Naive thymus-derived CD8-positive, alpha-beta T cell (primary cell): ENCODE measurements around the gene JAML. TPM values are rescaled to one million over a fixed set of nuclear protein-coding genes. Genes with fewer than 3 reads are reported as not detected.

Source experiments
- ATAC-seq, 2 donors: fragments of 150-1000 bp; cut with Tn5 transposase in 1 of 2; sonication (Bioruptor Pico), chemical (Tn5 transposase) in 1 of 2; 1 replicate in 1 of 2; 2 replicates in 1 of 2; pipeline ENCODE4 v1.10.0; 2021; ENCODE audit warnings: mild to moderate bottlenecking in 2 of 2, moderate library complexity in 2 of 2
- POLR2A ChIA-PET: fragments of 350-600 bp; sonication (Branson Sonifier 250); formaldehyde crosslinking; loops from one replicate; lab custom pipeline; 2021; ENCODE audit warnings: antibody characterized with exemption; lab: Charles Lee
- DNase-seq, 10 donors: peaks; one replicate each; pipeline versions ENCODE4 v3.0.0 to v3.0.0-alpha.2; 2020 to 2022
- H3K27ac Mint-ChIP-seq, 10 donors: one replicate each; pipeline ENCODE4 v1.8.0; 2020 to 2022; ENCODE audit warnings: mild to moderate bottlenecking in 10 of 10, mixed read lengths in 10 of 10, moderate library complexity in 4 of 10, inconsistent platforms in 1 of 10
- H3K27me3 Mint-ChIP-seq, 5 donors: one replicate each; pipeline ENCODE4 v1.8.0; 2021 to 2022; ENCODE audit warnings: mixed read lengths in 5 of 5
- H3K36me3 Mint-ChIP-seq, 3 donors: one replicate each; pipeline ENCODE4 v1.8.0; 2020 to 2022; ENCODE audit warnings: mixed read lengths in 3 of 3, mild to moderate bottlenecking in 2 of 3, inconsistent platforms in 1 of 3
- H3K4me1 Mint-ChIP-seq, 4 donors: one replicate each; pipeline ENCODE4 v1.8.0; 2021 to 2022; ENCODE audit warnings: mixed read lengths in 4 of 4
- H3K4me3 Mint-ChIP-seq, 10 donors: one replicate each; pipeline ENCODE4 v1.8.0; 2020 to 2022; ENCODE audit warnings: mild to moderate bottlenecking in 10 of 10, mixed read lengths in 10 of 10, moderate library complexity in 6 of 10, inconsistent platforms in 1 of 10
- H3K9me3 Mint-ChIP-seq, 9 donors: one replicate each; pipeline ENCODE4 v1.8.0; 2020 to 2022; ENCODE audit warnings: mixed read lengths in 9 of 9, mild to moderate bottlenecking in 3 of 9, inconsistent platforms in 1 of 9, moderate library complexity in 1 of 9
- polyA plus RNA-seq, 3 donors: library from polyadenylated mRNA; unstranded; fragments of 300-500 nt; fragmentation: Illumina TruSeq; gene quantifications; one replicate each; pipeline ENCODE4 v1.2.3, GENCODE V29; 2021
- total RNA-seq, 8 experiments: library from RNA in 2 of 8; stranded (reverse) in 2 of 8; gene quantifications; one replicate each; pipeline ENCODE4 v1.2.3 and lab custom pipeline; 2021 to 2026

The JAML gene
- total and polyA plus RNA-seq, 5 experiments from 2014 or later = 120 to 195 (median 159) TPM

- peak overlapping the region in 1 of 10 donors; percentile 78 for H3K27ac Mint-ChIP-seq
- POLR2A ChIA-PET = interaction anchor here (1.3 kb wide), 1 partner anchor 40 kb away, joined by 6 read pairs; no protein-coding TSS in a partner anchor
- no peak for ATAC-seq
Measured at GRCh38 chr11:118258410-118258809, 33.6 kb upstream of the JAML start.

DNA sequence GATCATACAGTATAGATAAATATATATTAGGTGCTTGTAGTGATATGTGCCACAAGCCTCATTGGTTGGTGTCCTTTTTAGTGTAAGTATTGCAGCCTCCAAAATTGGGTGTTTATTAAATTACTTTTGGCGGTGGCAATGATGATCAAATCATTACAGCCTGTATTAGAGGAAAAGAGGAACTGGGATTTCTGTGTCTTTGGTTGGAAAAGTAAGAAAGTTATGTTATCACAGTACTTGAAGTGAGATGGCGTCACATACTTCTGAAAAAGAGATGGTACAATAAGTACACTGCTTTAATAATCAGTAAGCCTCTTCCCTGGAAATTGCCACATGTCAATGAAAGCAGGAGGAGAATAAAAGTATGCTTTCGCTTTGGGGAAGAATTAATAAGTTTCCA lies 27.9 kb upstream of the JAML start:
- Mint-ChIP-seq H3K4me3 (peak overlapping the region; percentile 95 to 99 (median 98)), H3K27ac (peak overlapping the region; percentile 99 to 100 (median 100)), H3K4me1 (peaks cover 11 to 38% (median 29%) of the 10 kb centered on the region in 4 donors), H3K36me3 (peaks cover 0 to 7% (median 7%) of the 10 kb centered on the region in 3 donors), H3K9me3 (no peaks in the 10 kb centered on the region), H3K27me3 (peaks cover 0 to 3% (median 0%) of the 10 kb centered on the region in 5 donors)
- DNase-seq = no peak
- ATAC-seq = no peak
- POLR2A ChIA-PET = interaction anchor here (0.8 to 3.4 kb wide), 18 partner anchors 9 to 107 kb away, joined by 3 to 34 read pairs (median 6); partner anchors contain the start of genes CD3E, JAML, MPZL2 and UBE4A

More at GRCh38 chr11:118258410-118258809, 33.6 kb upstream of the JAML start:
- Mint-ChIP-seq H3K36me3 (peaks cover 0 to 15% (median 7%) of the 10 kb centered on the region in 3 donors), H3K4me1 (peaks cover 12 to 44% (median 36%) of the 10 kb centered on the region in 4 donors), H3K27me3 (peaks cover 0 to 2% (median 0%) of the 10 kb centered on the region in 5 donors), H3K4me3 (no peak overlapping the region), H3K9me3 (no peaks in the 10 kb centered on the region)
- no peak for DNase-seq

DNA sequence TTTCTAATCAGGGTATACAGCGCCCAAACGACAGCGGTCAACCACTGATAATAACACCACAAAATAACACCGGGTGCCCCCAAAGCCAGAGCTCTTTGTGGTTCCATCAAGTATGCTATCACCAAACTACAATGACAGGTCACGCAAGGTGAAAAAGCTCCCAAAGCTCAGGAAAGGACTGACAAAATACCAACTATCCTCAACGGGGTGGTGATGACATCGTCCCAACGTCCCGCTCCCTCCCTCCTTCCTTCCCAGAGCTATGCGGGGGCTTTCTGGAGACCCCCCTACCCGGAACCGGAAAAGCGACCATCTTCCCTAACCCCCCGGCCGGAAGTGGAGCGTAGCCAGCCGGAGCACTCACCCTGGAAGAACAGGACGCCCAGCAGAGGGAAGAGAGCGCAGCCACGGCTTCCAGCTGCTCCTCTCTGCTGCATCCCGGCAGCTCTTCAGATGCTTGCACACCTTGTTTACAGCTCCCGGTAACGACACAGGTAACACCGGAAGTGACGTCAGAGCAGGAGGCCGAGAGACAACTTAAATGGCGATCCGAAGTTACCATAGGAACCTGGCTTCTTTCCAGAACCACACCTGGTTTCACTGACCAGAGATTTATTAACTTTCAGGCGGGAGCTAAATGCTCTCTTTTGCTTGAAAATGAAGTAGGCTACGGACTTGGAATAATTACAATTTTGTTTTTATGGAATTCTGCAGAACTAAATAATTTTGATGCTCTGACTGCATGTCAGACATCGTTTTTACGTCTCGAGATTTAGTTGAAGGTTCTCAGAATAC lies 27.2 kb upstream of the JAML start, which contains the start of gene MPZL3:
MPZL3 (minus strand) TSS at position 508 of the 795 bp plus-strand sequence; CDS start at position 437, 71 bp downstream.
- Mint-ChIP-seq H3K4me3 (peak within 1 kb of the TSS; percentile 95 to 99 (median 98)), H3K9me3 (no peaks in the 10 kb centered on the region), H3K27ac (peak within 1 kb of the TSS; percentile 99 to 100 (median 100)), H3K27me3 (peaks cover 0 to 3% (median 0%) of the 10 kb centered on the region in 5 donors), H3K4me1 (peaks cover 14 to 44% (median 35%) of the 10 kb centered on the region in 4 donors), H3K36me3 (peaks cover 0 to 7% (median 5%) of the 10 kb centered on the region in 3 donors)
- ATAC-seq = peak; percentile 79 to 88
- peak; percentile 64 to 96 (median 91) for DNase-seq
- POLR2A ChIA-PET = interaction anchor here (0.7 to 3.4 kb wide), 24 partner anchors 8 to 184 kb away, joined by 3 to 34 read pairs (median 5); partner anchors contain the start of genes CD3E, JAML, KMT2A and MPZL2

GRCh38 chr11:118247041-118247440 lies 22.2 kb upstream of the JAML start:
- Mint-ChIP-seq H3K4me3 (peak overlapping the region in 2 of 10 donors; percentile 19 to 33), H3K27ac (peak overlapping the region in 8 of 10 donors; percentile 41 to 93 (median 74)), H3K27me3 (peaks cover 0 to under 1% (median 0%) of the 10 kb centered on the region in 5 donors), H3K4me1 (peaks cover 33 to 77% (median 64%) of the 10 kb centered on the region in 4 donors), H3K36me3 (peaks cover 0 to 7% (median 0%) of the 10 kb centered on the region in 3 donors), H3K9me3 (no peaks in the 10 kb centered on the region)
- POLR2A ChIA-PET = interaction anchor here (1.1 to 2.7 kb wide), 3 partner anchors 22 to 45 kb away, joined by 3 to 16 read pairs (median 4); partner anchors contain the start of gene JAML
- no peak for DNase-seq
- ATAC-seq = no peak

DNA sequence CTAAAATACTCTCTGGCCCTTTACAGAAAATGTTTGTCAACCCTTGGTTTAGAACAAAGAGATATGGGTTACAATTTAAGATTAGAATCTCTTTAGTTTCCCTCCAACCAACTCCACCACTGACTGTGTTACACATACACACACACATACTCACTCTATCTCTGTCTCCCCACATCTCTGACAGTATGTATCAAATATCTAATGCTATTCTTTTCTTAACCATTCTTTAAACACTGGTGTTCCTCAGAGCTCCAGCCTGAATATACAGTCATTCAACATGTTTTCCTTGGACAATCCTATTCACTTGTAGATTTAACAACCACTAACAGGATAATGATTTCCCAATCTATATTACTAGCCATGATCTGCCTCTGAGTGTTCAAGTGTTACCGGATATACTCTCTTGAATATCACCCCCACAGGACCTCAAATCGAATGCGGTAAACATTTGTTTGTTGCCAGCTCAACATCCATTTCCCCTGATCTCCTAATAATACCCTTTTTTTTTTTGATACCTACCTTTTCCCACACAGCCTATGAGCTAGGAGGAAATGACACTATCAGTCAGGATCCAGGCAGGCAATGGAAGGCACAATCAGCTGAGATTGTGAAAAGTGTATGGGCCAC lies 21.2 kb upstream of the JAML start:
- H3K4me3 Mint-ChIP-seq = peak overlapping the region in 1 of 10 donors; percentile 37
- H3K27me3 Mint-ChIP-seq = no peaks in the 10 kb centered on the region
- peak overlapping the region; percentile 1 to 93 (median 72) for H3K27ac Mint-ChIP-seq
- no peak for DNase-seq
- H3K36me3 Mint-ChIP-seq = peaks cover 0 to 7% (median 0%) of the 10 kb centered on the region in 3 donors
- ATAC-seq = no peak
- peaks cover 38 to 81% (median 70%) of the 10 kb centered on the region in 4 donors for H3K4me1 Mint-ChIP-seq
- H3K9me3 Mint-ChIP-seq = no peaks in the 10 kb centered on the region
- POLR2A ChIA-PET = interaction anchor here (0.9 to 2.7 kb wide), 5 partner anchors 11 to 44 kb away, joined by 3 to 16 read pairs (median 4); partner anchors contain the start of genes JAML and MPZL2

- no peak for ATAC-seq
- Mint-ChIP-seq H3K27me3 (no peaks in the 10 kb centered on the region), H3K4me3 (no peak overlapping the region), H3K36me3 (peaks cover 0 to 7% (median 0%) of the 10 kb centered on the region in 3 donors), H3K4me1 (peaks cover 45 to 87% (median 77%) of the 10 kb centered on the region in 4 donors), H3K27ac (peak overlapping the region; percentile 6 to 93 (median 36)), H3K9me3 (no peaks in the 10 kb centered on the region)
- DNase-seq = no peak
- POLR2A ChIA-PET = interaction anchor here (1.0 to 1.7 kb wide), 2 partner anchors 16 to 42 kb away, joined by 4 to 5 read pairs; no protein-coding TSS in a partner anchor
Measured at GRCh38 chr11:118243993-118244762, 19.4 kb upstream of the JAML start.

- no peaks in the 10 kb centered on the region for H3K9me3 Mint-ChIP-seq
- H3K4me1 Mint-ChIP-seq = peaks cover 50 to 92% (median 86%) of the 10 kb centered on the region in 4 donors
- DNase-seq (no peak), ATAC-seq (no peak)
- H3K36me3 Mint-ChIP-seq = peaks cover 0 to 16% (median 3%) of the 10 kb centered on the region in 3 donors
- H3K27me3 Mint-ChIP-seq = no peaks in the 10 kb centered on the region
- H3K27ac Mint-ChIP-seq = peak overlapping the region in 9 of 10 donors; percentile 29 to 93 (median 73)
- POLR2A ChIA-PET = interaction anchor here (1.6 to 2.0 kb wide), 2 partner anchors 18 to 41 kb away, joined by 4 to 10 read pairs; partner anchors contain the start of gene JAML
- peak overlapping the region in 1 of 10 donors; percentile 56 for H3K4me3 Mint-ChIP-seq
Measured at GRCh38 chr11:118243161-118243560, 18.4 kb upstream of the JAML start.

DNA sequence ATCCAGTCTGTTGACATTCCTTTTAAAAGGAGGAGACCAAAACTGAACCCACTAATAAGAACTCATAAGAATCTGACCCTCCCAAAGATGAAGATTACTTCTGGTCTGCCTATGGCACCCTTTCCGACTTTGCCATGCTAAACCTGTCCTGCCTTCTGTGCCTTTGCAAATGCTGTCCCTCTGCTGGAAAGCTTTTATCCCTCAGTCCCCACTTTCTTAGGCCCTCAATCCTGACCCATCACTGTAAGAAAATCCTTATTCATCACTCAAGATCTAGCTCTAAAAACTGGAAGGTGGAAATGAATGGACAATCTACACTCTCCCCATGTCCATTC lies 16.9 kb upstream of the JAML start:
- POLR2A ChIA-PET = interaction anchor here (0.6 to 3.1 kb wide), 9 partner anchors 10 to 1001 kb away, joined by 3 to 15 read pairs (median 4); partner anchors contain the start of genes JAML and MPZL3
- H3K9me3 Mint-ChIP-seq = no peaks in the 10 kb centered on the region
- peak overlapping the region in 9 of 10 donors; percentile 41 to 82 (median 65) for H3K4me3 Mint-ChIP-seq
- DNase-seq = no peak
- H3K4me1 Mint-ChIP-seq = peaks cover 42 to 88% (median 75%) of the 10 kb centered on the region in 4 donors
- no peaks in the 10 kb centered on the region for H3K27me3 Mint-ChIP-seq
- peak overlapping the region; percentile 4 to 93 (median 72) for H3K27ac Mint-ChIP-seq
- peaks cover 0 to 23% (median 6%) of the 10 kb centered on the region in 3 donors for H3K36me3 Mint-ChIP-seq
- ATAC-seq = no peak

DNA sequence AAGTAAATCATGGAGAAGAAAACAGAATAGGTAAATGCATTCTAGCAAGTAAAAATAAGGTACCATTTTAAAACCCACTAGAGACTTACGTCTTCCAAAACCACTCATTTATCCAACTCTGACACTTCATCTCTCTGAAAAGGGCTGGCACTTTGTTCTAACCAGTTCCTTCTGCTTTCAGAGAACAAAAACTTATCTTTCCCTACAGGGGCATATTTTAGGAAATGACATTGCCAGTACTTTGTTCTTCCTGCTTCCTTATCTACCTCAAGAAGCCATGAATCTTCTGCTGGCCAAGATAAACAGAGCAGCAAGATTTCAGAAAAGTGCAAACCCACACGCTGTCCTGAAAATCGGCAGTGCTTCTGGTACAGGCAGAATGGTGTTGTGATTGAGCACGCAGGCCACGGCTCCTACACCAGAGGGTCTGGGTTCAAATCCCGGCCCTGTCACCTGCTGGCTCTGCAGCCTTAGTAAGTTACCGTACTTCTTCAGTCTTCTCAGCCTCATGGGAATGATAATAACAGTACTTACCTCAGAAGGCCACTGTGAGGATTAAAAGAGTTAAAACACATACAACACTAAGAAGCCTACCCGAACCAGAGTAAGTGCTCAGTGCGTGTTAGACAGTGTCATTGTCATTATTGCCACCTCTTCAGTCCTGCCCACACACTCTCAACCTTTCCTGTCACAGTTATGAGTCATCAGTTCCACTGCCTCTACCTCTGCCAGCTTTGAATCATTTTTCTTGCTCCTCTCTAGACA lies 16.4 kb upstream of the JAML start:
- peak in 6 of 10 donors; percentile 27 to 70 (median 41) for DNase-seq
- peak overlapping the region; percentile 4 to 93 (median 75) for H3K27ac Mint-ChIP-seq
- POLR2A ChIA-PET = interaction anchor here (0.6 to 3.1 kb wide), 11 partner anchors 11 to 1000 kb away, joined by 3 to 15 read pairs (median 4); partner anchors contain the start of genes CD3D, JAML and MPZL3
- peak overlapping the region; percentile 4 to 82 (median 64) for H3K4me3 Mint-ChIP-seq
- H3K9me3 Mint-ChIP-seq = no peaks in the 10 kb centered on the region
- H3K36me3 Mint-ChIP-seq = peaks cover 0 to 27% (median 6%) of the 10 kb centered on the region in 3 donors
- no peaks in the 10 kb centered on the region for H3K27me3 Mint-ChIP-seq
- peaks cover 42 to 85% (median 73%) of the 10 kb centered on the region in 4 donors for H3K4me1 Mint-ChIP-seq
- peak; percentile 92 to 94 for ATAC-seq

DNA sequence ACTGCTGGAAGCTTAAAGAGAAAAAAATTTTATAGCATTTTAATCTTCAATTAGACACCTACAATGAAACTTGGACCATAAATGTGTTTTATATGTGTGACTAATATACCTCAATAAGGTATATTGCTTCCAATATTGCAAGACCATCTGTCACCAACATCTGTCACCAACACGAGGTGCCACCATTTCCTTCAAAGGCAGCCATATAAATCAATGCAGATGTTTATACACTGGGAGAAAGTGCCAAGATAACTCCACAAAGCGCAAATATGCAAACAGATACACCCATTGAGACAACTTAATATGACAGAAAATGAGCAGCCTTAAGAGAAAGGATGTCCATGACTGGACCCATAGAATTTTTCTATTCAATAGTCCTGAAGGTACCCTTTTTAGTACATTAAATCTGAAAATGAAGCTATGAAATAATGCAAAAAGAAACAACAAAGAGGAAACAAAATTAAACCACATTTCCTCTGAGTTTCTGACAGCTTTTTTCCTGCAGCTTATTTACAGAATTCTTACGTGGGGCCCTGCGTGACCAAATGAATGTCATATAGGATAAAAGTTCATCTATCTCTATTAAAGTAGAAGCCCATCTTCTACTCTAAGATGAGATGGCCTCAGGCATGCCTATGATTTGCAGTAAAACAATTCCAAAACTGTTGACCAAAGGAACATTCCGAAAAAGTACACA lies 14.8 kb upstream of the JAML start:
- POLR2A ChIA-PET = interaction anchor here (0.6 to 3.1 kb wide), 8 partner anchors 13 to 243 kb away, joined by 3 to 15 read pairs (median 4); partner anchors contain the start of genes JAML and MPZL3
- DNase-seq (no peak), ATAC-seq (no peak)
- no peaks in the 10 kb centered on the region for H3K9me3 Mint-ChIP-seq
- peak overlapping the region in 8 of 10 donors; percentile 44 to 74 (median 59) for H3K4me3 Mint-ChIP-seq
- peaks cover 40 to 74% (median 65%) of the 10 kb centered on the region in 4 donors for H3K4me1 Mint-ChIP-seq
- H3K27ac Mint-ChIP-seq = peak overlapping the region in 9 of 10 donors; percentile 42 to 93 (median 60)
- no peaks in the 10 kb centered on the region for H3K27me3 Mint-ChIP-seq
- peaks cover 5 to 35% (median 8%) of the 10 kb centered on the region in 3 donors for H3K36me3 Mint-ChIP-seq
